Stomach (tissue), 4 donors: ENCODE results near the gene AVPR2.

ENCODE experiments used
- CTCF ChIP-seq, 7 experiments: fragments of 450-650 bp in 4 of 7; fragments of 200-600 bp in 3 of 7; sonication (generic) in 3 of 7; IDR thresholded peaks; one replicate each; pipeline ENCODE4 v1.5.1; 2016 to 2019; ENCODE audit warnings: antibody characterized with exemption in 7 of 7, control low read depth in 2 of 7, mild to moderate bottlenecking in 1 of 7
- POLR2A ChIP-seq, 4 donors: fragments of 450-650 bp; IDR thresholded peaks; one replicate each; pipeline ENCODE4 v1.6.1; 2016; ENCODE audit warnings: antibody characterized with exemption in 4 of 4, control low read depth in 2 of 4, mild to moderate bottlenecking in 1 of 4, moderate library complexity in 1 of 4

- TF ChIP-seq CTCF (IDR thresholded peaks at IDR 0.05): no peak
- TF ChIP-seq POLR2A (IDR thresholded peaks at IDR 0.05): no peak
Observed at GRCh38 chrX:153870791-153871360, 33.6 kb upstream of the AVPR2 start.
